K562 (cell line): ENCODE results near the gene LPXN. TPM values are rescaled to one million over a fixed set of nuclear protein-coding genes. Genes with fewer than 3 reads are reported as not detected.

Source experiments
- ATAC-seq: fragments of 200-7000 bp; cut with Tn5 transposase; 3 replicates; pipeline ENCODE4 v1.9.1; 2020; ENCODE audit warnings: moderate library complexity
- BruUV-seq: library from RNA; stranded (reverse); fragments of 400-500 nt; replicated peaks from 2 replicates; lab custom pipeline; 2021; lab: Mats Ljungman, UMichigan
- CTCF ChIA-PET: fragments of 300-600 bp; formaldehyde crosslinking; extraction: SDS; loops from one replicate; lab custom pipeline; 2021; ENCODE audit warnings: low intra/inter-chr PET ratio; lab: Yijun Ruan, JAX
- POLR2A ChIA-PET: fragments of 300-600, 350-650 bp; sonication (Branson Sonifier 250); formaldehyde crosslinking; extraction: SDS; loops from one replicate; lab custom pipeline; 2021; ENCODE audit warnings: antibody characterized with exemption, inconsistent platforms; lab: Yijun Ruan, JAX
- DNase-seq, 4 experiments: peaks; one replicate each; pipeline versions ENCODE4 v3.0.0 to v3.0.0-alpha.2; 2011 to 2018; ENCODE audit warnings: low spot score in 3 of 4, mixed read lengths in 3 of 4; ENCODE audit errors: extremely low read depth in 1 of 4
- FAIRE-seq: peaks from 2 replicates; lab custom pipeline; 2011; peaks lifted over from hg19 to GRCh38; lab: Jason Lieb, UNC
- H2AFZ ChIP-seq: 2 replicates; pipeline ENCODE4 v1.6.0; 2011; ENCODE audit warnings: low read depth, low read length, control low read depth, inconsistent platforms
- H3K27ac ChIP-seq: fragments of 200-600 bp; 3 replicates; pipeline ENCODE4 v1.8.0; 2011; ENCODE audit warnings: low read depth, mild to moderate bottlenecking, control low read depth, inconsistent platforms, low read length, moderate library complexity, mixed read lengths; ENCODE audit errors: extremely low read depth
- H3K27me3 ChIP-seq, 2 experiments: fragments of 300-600 bp in 1 of 2; 2 replicates in 1 of 2; 3 replicates in 1 of 2; pipeline versions ENCODE4 v1.6.0 to v1.8.0; 2011; ENCODE audit warnings: inconsistent platforms in 2 of 2, low read length in 2 of 2, mild to moderate bottlenecking in 1 of 2, mixed read lengths in 1 of 2, moderate library complexity in 1 of 2; ENCODE audit not compliant: control insufficient read depth in 2 of 2, insufficient read depth in 2 of 2
- H3K36me3 ChIP-seq: fragments of 300-600 bp; 3 replicates; pipeline ENCODE4 v1.8.0; 2011; ENCODE audit warnings: mild to moderate bottlenecking, low read length, inconsistent platforms; ENCODE audit not compliant: control insufficient read depth, insufficient read depth
- H3K4me1 ChIP-seq, 2 experiments: fragments of 200-600 bp in 1 of 2; replicated peaks in 1 of 2; 2 replicates in 1 of 2; 3 replicates in 1 of 2; pipeline versions ENCODE4 v1.5.1 to v1.8.0; 2011; ENCODE audit warnings: inconsistent platforms in 2 of 2, low read length in 2 of 2, mild to moderate bottlenecking in 1 of 2, mixed read lengths in 1 of 2, moderate library complexity in 1 of 2; ENCODE audit not compliant: control insufficient read depth in 2 of 2, insufficient read depth in 2 of 2
- H3K4me2 ChIP-seq: 2 replicates; pipeline ENCODE4 v1.6.1; 2011; ENCODE audit warnings: low read length, control low read depth, inconsistent platforms, mixed read lengths; ENCODE audit not compliant: insufficient read depth
- H3K4me3 ChIP-seq: fragments of 200-600 bp; sonication (generic), shearing (Covaris generic); 2 replicates; pipeline ENCODE4 v1.5.1; 2016; ENCODE audit warnings: control low read depth, inconsistent platforms
- H3K79me2 ChIP-seq: fragments of 200-600 bp; 3 replicates; pipeline ENCODE4 v1.8.0; 2011; ENCODE audit warnings: low read length, inconsistent platforms; ENCODE audit not compliant: control insufficient read depth, insufficient read depth
- H3K9ac ChIP-seq, 2 experiments: 2 replicates each; pipeline versions ENCODE4 v1.6.0 to v1.6.1; 2011; ENCODE audit warnings: low read depth in 2 of 2, low read length in 2 of 2, control low read depth in 1 of 2, inconsistent platforms in 1 of 2, mild to moderate bottlenecking in 1 of 2, mixed read lengths in 1 of 2; ENCODE audit not compliant: insufficient read depth in 1 of 2
- H3K9me1 ChIP-seq: one replicate; pipeline ENCODE4 v1.6.0; 2011; ENCODE audit warnings: inconsistent platforms, mild to moderate bottlenecking, low read length, moderate library complexity; ENCODE audit not compliant: control insufficient read depth, insufficient read depth
- H3K9me3 ChIP-seq: replicated peaks from 2 replicates; pipeline ENCODE4 v1.5.1; 2011; ENCODE audit warnings: low read depth, low read length, inconsistent platforms; ENCODE audit not compliant: control insufficient read depth, insufficient read depth
- H4K20me1 ChIP-seq: replicated peaks from 2 replicates; pipeline ENCODE4 v1.6.1; 2011; ENCODE audit warnings: low read length, inconsistent platforms, mixed read lengths; ENCODE audit not compliant: control insufficient read depth, insufficient read depth
- CEBPB ChIP-seq: fragments of 450-650 bp; IDR thresholded peaks from 2 replicates; pipeline ENCODE4 v1.6.1; 2016; ENCODE audit warnings: missing genetic modification characterization, missing compliant biosample characterization
- FOS ChIP-seq: IDR thresholded peaks from 3 replicates; pipeline ENCODE4 v1.6.1; 2011; ENCODE audit not compliant: insufficient read length; ENCODE audit errors: extremely low read depth
- L3MBTL2 ChIP-seq: fragments of 450-650 bp; IDR thresholded peaks from 2 replicates; pipeline ENCODE4 v1.6.1; 2016; ENCODE audit warnings: mild to moderate bottlenecking, moderate library complexity
- TRIM24 ChIP-seq, 2 experiments: fragments of 450-650 bp; IDR thresholded peaks; 2 replicates each; pipeline ENCODE4 v1.6.1; 2016
- ZKSCAN8 ChIP-seq: fragments of 200-800 bp; sonication (Bioruptor generic); IDR thresholded peaks from 2 replicates; pipeline ENCODE4 v1.6.1; 2016; ENCODE audit warnings: missing genetic modification characterization, missing compliant biosample characterization
- WGBS: fragments of 100-300 bp; shearing (Covaris generic); methylation state at CpG from one replicate; pipeline ENCODE4 v1.1.6; 2016; ENCODE audit warnings: low coverage, mixed read lengths; ENCODE audit not compliant: insufficient coverage; ENCODE audit errors: missing lambda C conversion rate; 5-methylcytosine and 5-hydroxymethylcytosine counted together
- in situ Hi-C: fragments of 300-500 bp; cut with MboI; formaldehyde crosslinking; loops from 4 replicates; pipeline ENCODE4 v1.15.0; 2018; ENCODE audit warnings: inconsistent platforms, mixed read lengths
- intact Hi-C: fragments of 100-400 bp; cut with micrococcal nuclease; formaldehyde crosslinking; loops from 2 replicates; pipeline ENCODE4 v1.14.2; 2022
- polyA plus RNA-seq, 8 experiments: library from polyadenylated mRNA; depleted of rRNA in 4 of 8; stranded (reverse) in 5 of 8; unstranded in 3 of 8; fragments of >200 nt; fragmentation: Nextera tagmentation in 2 of 8; fragmentation: Illumina TruSeq in 1 of 8; extraction: Ambion mirVana in 2 of 8; extraction: Trizol in 1 of 8; gene quantifications; 2 replicates each; pipeline versions ENCODE4 v1.2.1 to v1.2.3, GENCODE V29; 2011 to 2014; ENCODE audit warnings: inconsistent platforms in 1 of 8, missing spikeins in 1 of 8
- total RNA-seq, 7 experiments: library from RNA; depleted of rRNA in 6 of 7; stranded (reverse); fragments of >200 nt in 6 of 7; fragmentation: Illumina TruSeq in 2 of 7; extraction: Trizol in 2 of 7; gene quantifications; 2 replicates each; pipeline versions ENCODE4 v1.2.1 to v1.2.3, GENCODE V29; 2011 to 2021; ENCODE audit warnings: low replicate concordance in 1 of 7
- TF ChIP-seq, protein P1 (sequence below): IDR thresholded peaks from 2 replicates; pipeline ENCODE4 v1.6.1; 2014; ENCODE audit warnings: antibody characterized with exemption
- TF ChIP-seq, protein P2 (sequence below): fragments of 450-650 bp; IDR thresholded peaks from 2 replicates; pipeline ENCODE4 v1.6.1; 2016; ENCODE audit warnings: mild to moderate bottlenecking, moderate library complexity

The LPXN gene
- total and polyA plus RNA-seq, 9 of the 15 experiments (the other 6 are each of a cell fraction or from before 2014, with no cell fraction given), result 0.73 to 3.1 (median 2.0) TPM

DNA sequence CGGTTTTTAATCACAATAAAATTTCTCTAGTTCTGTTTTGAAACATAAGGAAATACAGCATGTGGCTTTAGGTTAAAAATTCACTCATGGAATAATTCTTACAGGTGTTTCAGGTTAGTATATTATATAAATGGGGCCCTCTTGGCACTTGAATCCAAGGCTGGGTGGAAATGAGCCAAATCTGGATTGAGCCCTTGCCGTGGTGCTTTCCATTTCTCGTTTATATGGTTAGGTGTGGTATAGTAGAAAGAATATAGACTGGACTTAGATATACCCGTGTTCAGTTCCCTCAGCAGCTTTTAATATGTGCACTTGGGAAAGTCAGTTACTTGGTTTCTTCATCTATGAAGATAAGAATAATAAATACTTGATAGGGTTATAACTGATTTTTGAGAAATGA is 19.2 kb upstream of the LPXN start (continued):
- TF ChIP-seq, protein P1, sequence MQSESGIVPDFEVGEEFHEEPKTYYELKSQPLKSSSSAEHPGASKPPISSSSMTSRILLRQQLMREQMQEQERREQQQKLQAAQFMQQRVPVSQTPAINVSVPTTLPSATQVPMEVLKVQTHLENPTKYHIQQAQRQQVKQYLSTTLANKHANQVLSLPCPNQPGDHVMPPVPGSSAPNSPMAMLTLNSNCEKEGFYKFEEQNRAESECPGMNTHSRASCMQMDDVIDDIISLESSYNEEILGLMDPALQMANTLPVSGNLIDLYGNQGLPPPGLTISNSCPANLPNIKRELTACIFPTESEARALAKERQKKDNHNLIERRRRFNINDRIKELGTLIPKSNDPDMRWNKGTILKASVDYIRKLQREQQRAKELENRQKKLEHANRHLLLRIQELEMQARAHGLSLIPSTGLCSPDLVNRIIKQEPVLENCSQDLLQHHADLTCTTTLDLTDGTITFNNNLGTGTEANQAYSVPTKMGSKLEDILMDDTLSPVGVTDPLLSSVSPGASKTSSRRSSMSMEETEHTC, result no peak
- TF ChIP-seq L3MBTL2, result no peak

- ChIA-PET CTCF (no interaction called here), POLR2A (no interaction called here)
- no peaks in the 10 kb centered on the region for H3K27me3 ChIP-seq
- ATAC-seq (peak; percentile 42), FAIRE-seq (no peak), DNase-seq (no peak)
- no peak overlapping the region for H3K9ac ChIP-seq
- 62% methylated on average over 5 of the region's 5 CpGs for WGBS
- peaks cover 51% of the 10 kb centered on the region for H3K36me3 ChIP-seq
- peaks cover 99% of the 10 kb centered on the region for H3K79me2 ChIP-seq
- peaks cover 3% of the 10 kb centered on the region for H3K9me1 ChIP-seq
- H3K9me3 ChIP-seq, result no peaks in the 10 kb centered on the region
- BruUV-seq, result no TSS peak
- H2AFZ ChIP-seq, result no peak overlapping the region
- H3K27ac ChIP-seq, result no peak overlapping the region
- no peaks in the 10 kb centered on the region for H4K20me1 ChIP-seq
- intact Hi-C loops, result no loop called here
- H3K4me2 ChIP-seq, result no peak overlapping the region
- no peak overlapping the region for H3K4me3 ChIP-seq
- in situ Hi-C loops, result no loop called here
- peaks cover 4 to 16% of the 10 kb centered on the region in 2 experiments; a peak in 4 of 5 replicates for H3K4me1 ChIP-seq
- TF ChIP-seq TRIM24 (IDR thresholded peaks at IDR 0.05) (no peak), ZKSCAN8 (CRISPR knock-in tag) (no peak), FOS (no peak), CEBPB (tag) (peak; percentile 32; the same call in 1 of the 2 replicates)
- TF ChIP-seq, protein P2, sequence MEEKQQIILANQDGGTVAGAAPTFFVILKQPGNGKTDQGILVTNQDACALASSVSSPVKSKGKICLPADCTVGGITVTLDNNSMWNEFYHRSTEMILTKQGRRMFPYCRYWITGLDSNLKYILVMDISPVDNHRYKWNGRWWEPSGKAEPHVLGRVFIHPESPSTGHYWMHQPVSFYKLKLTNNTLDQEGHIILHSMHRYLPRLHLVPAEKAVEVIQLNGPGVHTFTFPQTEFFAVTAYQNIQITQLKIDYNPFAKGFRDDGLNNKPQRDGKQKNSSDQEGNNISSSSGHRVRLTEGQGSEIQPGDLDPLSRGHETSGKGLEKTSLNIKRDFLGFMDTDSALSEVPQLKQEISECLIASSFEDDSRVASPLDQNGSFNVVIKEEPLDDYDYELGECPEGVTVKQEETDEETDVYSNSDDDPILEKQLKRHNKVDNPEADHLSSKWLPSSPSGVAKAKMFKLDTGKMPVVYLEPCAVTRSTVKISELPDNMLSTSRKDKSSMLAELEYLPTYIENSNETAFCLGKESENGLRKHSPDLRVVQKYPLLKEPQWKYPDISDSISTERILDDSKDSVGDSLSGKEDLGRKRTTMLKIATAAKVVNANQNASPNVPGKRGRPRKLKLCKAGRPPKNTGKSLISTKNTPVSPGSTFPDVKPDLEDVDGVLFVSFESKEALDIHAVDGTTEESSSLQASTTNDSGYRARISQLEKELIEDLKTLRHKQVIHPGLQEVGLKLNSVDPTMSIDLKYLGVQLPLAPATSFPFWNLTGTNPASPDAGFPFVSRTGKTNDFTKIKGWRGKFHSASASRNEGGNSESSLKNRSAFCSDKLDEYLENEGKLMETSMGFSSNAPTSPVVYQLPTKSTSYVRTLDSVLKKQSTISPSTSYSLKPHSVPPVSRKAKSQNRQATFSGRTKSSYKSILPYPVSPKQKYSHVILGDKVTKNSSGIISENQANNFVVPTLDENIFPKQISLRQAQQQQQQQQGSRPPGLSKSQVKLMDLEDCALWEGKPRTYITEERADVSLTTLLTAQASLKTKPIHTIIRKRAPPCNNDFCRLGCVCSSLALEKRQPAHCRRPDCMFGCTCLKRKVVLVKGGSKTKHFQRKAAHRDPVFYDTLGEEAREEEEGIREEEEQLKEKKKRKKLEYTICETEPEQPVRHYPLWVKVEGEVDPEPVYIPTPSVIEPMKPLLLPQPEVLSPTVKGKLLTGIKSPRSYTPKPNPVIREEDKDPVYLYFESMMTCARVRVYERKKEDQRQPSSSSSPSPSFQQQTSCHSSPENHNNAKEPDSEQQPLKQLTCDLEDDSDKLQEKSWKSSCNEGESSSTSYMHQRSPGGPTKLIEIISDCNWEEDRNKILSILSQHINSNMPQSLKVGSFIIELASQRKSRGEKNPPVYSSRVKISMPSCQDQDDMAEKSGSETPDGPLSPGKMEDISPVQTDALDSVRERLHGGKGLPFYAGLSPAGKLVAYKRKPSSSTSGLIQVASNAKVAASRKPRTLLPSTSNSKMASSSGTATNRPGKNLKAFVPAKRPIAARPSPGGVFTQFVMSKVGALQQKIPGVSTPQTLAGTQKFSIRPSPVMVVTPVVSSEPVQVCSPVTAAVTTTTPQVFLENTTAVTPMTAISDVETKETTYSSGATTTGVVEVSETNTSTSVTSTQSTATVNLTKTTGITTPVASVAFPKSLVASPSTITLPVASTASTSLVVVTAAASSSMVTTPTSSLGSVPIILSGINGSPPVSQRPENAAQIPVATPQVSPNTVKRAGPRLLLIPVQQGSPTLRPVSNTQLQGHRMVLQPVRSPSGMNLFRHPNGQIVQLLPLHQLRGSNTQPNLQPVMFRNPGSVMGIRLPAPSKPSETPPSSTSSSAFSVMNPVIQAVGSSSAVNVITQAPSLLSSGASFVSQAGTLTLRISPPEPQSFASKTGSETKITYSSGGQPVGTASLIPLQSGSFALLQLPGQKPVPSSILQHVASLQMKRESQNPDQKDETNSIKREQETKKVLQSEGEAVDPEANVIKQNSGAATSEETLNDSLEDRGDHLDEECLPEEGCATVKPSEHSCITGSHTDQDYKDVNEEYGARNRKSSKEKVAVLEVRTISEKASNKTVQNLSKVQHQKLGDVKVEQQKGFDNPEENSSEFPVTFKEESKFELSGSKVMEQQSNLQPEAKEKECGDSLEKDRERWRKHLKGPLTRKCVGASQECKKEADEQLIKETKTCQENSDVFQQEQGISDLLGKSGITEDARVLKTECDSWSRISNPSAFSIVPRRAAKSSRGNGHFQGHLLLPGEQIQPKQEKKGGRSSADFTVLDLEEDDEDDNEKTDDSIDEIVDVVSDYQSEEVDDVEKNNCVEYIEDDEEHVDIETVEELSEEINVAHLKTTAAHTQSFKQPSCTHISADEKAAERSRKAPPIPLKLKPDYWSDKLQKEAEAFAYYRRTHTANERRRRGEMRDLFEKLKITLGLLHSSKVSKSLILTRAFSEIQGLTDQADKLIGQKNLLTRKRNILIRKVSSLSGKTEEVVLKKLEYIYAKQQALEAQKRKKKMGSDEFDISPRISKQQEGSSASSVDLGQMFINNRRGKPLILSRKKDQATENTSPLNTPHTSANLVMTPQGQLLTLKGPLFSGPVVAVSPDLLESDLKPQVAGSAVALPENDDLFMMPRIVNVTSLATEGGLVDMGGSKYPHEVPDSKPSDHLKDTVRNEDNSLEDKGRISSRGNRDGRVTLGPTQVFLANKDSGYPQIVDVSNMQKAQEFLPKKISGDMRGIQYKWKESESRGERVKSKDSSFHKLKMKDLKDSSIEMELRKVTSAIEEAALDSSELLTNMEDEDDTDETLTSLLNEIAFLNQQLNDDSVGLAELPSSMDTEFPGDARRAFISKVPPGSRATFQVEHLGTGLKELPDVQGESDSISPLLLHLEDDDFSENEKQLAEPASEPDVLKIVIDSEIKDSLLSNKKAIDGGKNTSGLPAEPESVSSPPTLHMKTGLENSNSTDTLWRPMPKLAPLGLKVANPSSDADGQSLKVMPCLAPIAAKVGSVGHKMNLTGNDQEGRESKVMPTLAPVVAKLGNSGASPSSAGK, result no peak
Measured at GRCh38 chr11:58592760-58593472, 17.3 kb upstream of the LPXN start.
